Dermis blood vessel endothelial cell (primary cell): ENCODE results near the gene NRF1. TPM values are rescaled to one million over a fixed set of nuclear protein-coding genes. Genes with fewer than 3 reads are reported as not detected.
"Not testable (repeated sequence)": the region's sequence is repeated elsewhere in the genome, so short reads cannot be mapped to it uniquely, and the experiment has no call there.

Experiments used
- DNase-seq: peaks from one replicate; pipeline ENCODE4 v3.0.0; 2010
- total RNA-seq: library from RNA; depleted of rRNA; stranded (reverse); fragments of >200 nt; gene quantifications from 2 replicates; pipeline ENCODE4 v1.2.3, GENCODE V29; 2014

NRF1 gene
- total RNA-seq, 1 donor from 2014 or later = 18.9 TPM

GRCh38 chr7:129782818-129783583 lies 171.5 kb downstream of the NRF1 start:
- DNase-seq = no peak

- DNase-seq = no peak
Observed at GRCh38 chr7:129783584-129783919, 172.0 kb downstream of the NRF1 start.

GRCh38 chr7:129784437-129784782 lies 172.9 kb downstream of the NRF1 start:
- DNase-seq = no peak

- no peak for DNase-seq
Observed at GRCh38 chr7:129784783-129785684, 173.5 kb downstream of the NRF1 start.

GRCh38 chr7:129785685-129786514 lies 174.4 kb downstream of the NRF1 start:
- no peak for DNase-seq

- DNase-seq = no peak
Observed at GRCh38 chr7:129786825-129787563, 175.5 kb downstream of the NRF1 start.

GRCh38 chr7:129789000-129789399 lies 177.5 kb downstream of the NRF1 start:
- DNase-seq = no peak

GRCh38 chr7:129789652-129790051 lies 178.1 kb downstream of the NRF1 start:
- DNase-seq = no peak

GRCh38 chr7:129790136-129790535 lies 178.6 kb downstream of the NRF1 start:
- DNase-seq = no peak

- DNase-seq = no peak
Observed at GRCh38 chr7:129792721-129793120, 181.2 kb downstream of the NRF1 start.

- no peak for DNase-seq
Observed at GRCh38 chr7:129793506-129794310, 182.2 kb downstream of the NRF1 start.

- DNase-seq = not testable (repeated sequence)
Observed at GRCh38 chr7:129794461-129794860, 182.9 kb downstream of the NRF1 start.

- DNase-seq = no peak
Observed at GRCh38 chr7:129796186-129796775, 184.8 kb downstream of the NRF1 start.

GRCh38 chr7:129797214-129797789 lies 185.8 kb downstream of the NRF1 start:
- no peak for DNase-seq

GRCh38 chr7:129798616-129799349 lies 187.3 kb downstream of the NRF1 start:
- no peak for DNase-seq

- no peak for DNase-seq
Observed at GRCh38 chr7:129799350-129799955, 187.9 kb downstream of the NRF1 start.

GRCh38 chr7:129800901-129801300 lies 189.4 kb downstream of the NRF1 start:
- no peak for DNase-seq

- no peak for DNase-seq
Observed at GRCh38 chr7:129801882-129802281, 190.4 kb downstream of the NRF1 start.

- no peak for DNase-seq
Observed at GRCh38 chr7:129803546-129804081, 192.1 kb downstream of the NRF1 start.
